Measurements from ENCODE around the gene BTN1A1.
"Not testable (repeated sequence)": the region's sequence is repeated elsewhere in the genome, so short reads cannot be mapped to it uniquely, and the experiment has no call there.

The BTN1A1 gene

DNA sequence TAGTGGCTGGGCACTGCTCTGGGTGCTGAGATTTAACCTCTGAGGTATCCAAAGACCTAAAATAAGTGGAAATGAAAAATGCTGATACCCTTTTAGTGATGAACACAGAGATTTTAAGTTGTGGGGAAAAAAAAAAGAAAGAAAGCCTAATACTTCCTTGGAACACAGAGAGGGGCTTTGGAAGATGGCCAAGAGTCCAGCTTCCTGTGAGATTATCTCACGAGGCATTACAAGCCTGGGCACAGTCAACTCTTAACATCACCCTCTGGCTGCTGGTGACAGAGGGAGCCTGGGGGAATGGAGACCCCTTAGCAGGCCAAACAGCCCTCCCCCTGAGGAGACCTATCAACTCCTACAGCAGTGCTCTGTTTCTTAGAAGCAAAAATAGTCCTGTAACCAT lies 22.7 kb upstream of the BTN1A1 start:
- DNase-seq: no peak

DNA sequence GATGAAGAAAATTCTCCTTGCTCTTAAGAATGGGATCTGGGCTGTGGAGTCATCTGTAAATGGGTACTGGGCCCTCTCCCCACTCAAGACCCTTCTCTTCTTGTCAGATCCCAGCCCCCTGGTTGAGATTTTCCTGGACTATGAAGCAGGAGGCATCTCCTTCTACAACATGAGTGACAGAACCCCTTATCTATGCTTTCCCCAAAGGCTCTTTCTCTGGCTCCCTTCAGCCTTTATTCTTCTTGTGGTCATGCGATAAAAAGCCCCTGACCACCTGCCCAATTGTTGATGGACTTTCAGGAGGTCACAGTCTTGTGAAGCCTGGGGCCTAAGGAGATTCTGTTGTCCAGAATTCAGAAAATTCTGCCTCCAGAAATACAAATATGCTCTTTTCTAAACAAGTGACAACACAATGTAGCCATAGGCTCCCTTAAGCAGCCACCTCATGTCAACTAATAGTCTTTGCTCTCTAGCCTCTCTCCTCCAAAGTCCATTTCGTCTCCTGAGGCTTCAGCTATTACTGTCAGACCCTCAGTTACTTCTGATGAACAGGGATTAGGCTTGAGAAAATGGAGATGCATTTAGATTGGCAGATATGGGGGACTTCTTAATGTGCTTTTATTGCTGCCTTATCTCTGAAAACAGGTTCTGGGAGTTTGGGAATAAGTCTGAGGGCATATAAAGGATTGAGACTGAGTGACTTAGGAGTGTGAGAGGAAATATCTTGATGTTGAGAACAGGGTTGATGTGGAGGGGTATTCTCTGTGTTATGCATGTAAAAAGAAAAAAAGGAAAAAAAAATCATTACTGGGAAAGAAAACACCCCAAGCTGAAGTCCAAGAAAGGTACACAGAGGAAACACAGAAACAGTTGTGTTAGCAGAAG lies 21.8 kb upstream of the BTN1A1 start:
- DNase-seq: no peak

DNA sequence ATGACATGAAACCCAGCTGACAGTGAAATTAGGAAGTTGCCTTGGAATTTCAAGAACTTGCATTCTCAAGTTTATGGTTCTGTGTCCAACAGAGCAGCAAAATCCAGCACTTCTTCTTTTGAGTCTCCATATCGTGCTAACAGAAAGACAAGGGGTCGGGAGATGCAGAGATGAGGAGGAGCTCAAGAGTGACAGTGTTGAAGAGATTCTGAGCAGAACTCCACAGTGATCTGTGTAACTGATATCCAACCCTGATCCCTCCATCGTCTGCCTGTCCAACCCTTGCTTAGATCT lies 21.2 kb upstream of the BTN1A1 start:
- DNase-seq: no peak

DNA sequence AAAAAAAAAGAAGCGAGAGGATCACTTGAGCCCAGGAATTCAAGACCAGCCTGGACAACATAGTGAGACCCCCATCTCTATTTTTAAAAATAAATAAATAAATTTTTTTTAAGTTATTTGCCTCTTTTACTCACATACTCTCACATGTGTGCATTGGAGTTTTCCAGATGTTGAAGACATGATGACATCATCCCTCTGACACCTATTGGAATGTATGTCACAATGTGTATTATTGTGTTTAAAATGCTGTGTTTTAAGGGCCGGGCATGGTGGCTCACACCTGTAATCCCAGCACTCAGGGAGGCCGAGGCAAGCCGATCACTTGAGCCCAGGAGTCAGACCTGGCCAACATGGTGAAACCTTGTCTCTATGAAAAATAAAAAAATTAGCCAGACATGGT lies 17.8 kb upstream of the BTN1A1 start:
- no peak for DNase-seq

DNA sequence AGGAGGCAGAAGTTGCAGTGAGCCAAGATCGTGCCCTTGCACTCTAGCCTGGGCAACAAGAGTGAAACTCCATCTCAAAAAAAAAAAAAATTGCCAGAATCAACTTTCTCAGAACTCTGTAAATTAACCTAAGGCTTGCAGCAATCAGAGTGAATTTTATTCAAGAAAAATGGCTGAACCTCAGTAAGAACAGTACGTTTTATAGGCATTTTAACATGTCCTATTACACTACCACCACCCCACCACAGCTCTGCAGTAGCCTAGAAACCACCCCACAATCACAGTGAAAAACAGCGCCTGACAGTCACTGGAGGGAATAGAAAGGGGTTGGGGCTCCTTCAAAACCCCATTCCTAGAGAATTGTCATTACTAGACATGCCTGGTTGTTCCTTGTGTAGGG lies 16.4 kb upstream of the BTN1A1 start:
- no peak for DNase-seq

DNA sequence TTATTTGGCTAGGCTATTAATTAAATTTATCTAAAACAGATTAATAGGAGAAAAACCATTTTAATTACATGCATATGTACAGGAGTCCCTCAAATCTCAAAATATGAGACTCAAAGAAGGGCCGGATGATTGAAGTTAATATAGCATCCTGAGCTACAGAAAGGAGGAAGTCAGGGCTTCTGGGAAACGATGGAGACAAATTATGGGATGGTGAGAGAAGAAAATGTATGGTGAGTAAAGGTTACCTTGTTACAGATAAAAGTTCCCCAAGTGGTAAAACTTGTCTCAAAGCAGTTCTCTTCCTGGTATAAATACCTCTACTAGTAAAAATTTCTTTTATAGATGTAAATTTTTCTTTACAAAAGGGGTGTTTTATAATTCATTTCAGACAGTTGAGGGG lies 15.9 kb upstream of the BTN1A1 start:
- DNase-seq: no peak

DNA sequence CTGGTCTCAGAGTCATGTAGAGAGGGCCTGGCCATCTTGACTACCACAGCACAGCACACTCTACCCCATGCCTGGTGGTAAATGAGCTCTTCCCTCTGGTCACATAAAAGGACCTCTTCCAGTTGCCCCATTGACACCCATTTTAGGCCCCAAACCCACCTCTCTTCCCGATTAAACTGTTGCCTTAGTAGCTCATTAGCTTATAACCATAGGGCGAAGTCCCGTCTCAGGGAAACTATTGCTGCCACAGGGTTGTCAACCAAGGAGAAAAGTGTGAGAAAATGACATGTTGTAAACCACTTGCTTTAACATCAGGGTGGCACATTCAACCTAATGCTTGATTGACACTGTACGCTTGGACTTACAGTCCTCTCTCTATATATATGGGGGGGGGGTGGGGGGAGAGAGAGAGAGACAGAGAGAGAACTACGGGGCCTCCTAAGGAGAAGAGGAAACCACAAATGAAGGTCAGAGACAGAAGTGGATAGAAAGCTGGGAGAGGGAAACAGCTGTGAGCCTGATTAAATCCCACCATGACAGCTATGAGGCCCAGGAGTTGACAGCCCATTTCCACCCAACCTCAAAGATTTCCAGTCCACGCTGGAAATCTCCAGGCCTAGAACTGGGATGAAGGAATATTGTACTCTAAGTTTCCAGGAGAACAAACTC lies 14.9 kb upstream of the BTN1A1 start:
- DNase-seq: no peak

DNA sequence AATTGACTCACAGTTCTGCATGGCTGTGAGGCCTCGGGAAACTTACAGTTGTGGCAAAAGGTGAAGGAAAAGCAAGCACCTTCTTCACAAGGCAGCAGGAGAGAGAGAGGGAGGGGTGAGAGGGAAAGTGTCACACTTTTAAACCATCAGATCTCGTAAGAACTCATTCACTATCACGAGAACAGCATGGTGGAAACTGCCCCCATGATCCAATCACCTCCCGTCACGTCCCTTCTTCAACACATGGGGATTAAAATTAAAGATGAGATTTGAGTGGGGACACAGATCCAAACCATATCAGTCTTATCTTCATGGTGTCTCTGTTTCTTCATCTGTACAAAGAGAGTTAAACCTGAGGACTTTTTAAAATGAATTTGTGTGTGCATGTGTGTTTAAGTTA lies 13.7 kb upstream of the BTN1A1 start:
- DNase-seq: no peak

DNA sequence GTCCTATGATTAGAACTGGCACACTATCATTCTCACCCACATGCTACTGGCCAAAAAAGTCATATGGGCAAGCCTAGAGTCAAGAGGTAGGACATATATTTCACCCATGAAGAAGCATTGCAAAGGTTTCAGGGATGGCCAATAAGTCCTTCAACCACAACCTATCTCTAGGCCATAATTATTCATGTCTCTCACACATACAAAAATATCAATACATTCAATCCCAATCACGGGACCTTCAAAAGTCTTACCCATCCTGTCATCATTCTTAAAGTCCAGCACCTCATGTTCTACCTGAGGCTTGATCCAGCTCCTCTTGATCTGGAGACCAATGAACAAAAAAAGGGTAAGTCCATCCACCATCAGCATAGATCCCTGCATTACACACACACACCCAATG lies 12.6 kb upstream of the BTN1A1 start:
- no peak for DNase-seq

DNA sequence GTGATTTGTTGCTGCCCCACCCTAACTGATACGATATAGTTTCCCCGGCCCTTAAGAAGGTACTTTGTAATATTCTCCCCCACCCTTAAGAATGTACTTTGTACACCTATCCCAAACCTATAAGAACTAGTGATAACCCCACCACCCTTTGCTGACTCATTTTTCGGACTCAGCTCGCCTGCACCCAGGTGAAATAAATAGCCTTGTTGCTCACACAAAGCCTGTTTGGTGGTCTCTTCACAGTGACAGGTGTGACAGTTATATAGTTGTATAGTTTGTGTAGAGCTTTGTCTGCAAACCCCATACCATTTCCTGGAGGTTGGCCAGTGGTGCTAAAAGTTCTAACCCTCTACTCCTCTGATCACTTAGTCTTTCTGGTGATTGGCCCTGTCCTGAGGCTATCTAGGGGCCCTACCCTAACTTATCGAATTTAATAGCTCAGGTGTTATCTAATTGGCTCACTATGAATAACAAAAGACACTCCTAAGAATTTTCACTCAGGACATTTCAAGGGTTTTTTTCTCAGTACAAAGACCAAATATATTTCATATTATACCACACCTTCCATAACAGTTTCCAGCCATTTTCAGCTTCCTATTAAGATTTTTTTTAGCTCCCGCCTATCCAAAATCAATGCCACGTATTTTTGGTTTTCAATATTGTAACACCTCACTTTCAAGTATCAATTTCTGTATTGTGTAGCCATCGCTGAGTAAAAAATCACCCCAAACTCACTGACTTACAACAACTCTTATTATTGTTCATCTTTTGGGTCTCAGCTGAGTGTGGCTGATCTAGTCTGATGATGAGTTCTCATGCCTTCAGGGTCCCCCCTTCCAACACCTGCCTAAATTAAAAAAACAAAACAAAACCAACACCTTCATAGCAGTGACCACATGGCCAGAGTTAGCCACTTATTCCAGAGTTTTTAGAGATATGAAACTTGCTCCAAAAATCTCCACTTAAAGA lies 9.8 kb upstream of the BTN1A1 start:
- DNase-seq: no peak

DNA sequence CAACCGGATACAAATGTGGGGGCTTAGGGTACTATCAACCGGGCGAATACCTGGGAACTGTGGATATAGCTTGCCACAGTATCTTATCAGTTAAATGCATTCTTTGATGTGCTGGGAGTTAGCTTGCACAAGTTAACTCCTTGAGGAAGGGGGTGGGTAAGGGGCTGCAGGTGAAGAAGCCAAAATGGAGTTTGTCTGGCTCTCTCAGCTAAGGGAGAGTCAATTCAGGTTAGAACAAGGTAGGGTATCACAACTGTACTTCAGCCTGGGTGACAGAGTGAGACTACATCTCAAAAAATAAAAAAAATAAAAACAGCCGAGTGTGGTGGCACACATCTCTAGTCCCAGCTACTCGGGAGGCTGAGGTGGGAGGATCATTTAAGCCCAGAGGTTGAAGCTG lies 8.5 kb upstream of the BTN1A1 start:
- DNase-seq: no peak

DNA sequence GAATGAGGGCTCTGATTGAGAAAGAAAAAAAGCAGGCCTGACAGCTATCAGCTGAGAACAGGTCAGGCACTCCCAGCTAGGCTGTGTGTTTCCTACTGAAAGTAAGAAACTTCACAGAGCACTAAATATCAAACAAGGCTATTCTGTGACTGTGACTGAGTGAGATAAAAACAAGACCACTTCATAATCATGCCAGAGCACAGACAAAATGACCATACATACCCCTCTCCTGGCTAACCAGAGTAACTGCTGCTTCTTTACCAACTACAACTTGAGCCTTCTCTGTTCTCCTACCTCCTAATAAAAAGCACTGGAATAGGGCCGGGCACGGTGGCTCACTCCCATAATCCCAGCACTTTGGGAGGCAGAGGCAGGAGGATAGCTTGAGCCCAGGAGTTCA lies 6.8 kb upstream of the BTN1A1 start:
- no peak for DNase-seq

DNA sequence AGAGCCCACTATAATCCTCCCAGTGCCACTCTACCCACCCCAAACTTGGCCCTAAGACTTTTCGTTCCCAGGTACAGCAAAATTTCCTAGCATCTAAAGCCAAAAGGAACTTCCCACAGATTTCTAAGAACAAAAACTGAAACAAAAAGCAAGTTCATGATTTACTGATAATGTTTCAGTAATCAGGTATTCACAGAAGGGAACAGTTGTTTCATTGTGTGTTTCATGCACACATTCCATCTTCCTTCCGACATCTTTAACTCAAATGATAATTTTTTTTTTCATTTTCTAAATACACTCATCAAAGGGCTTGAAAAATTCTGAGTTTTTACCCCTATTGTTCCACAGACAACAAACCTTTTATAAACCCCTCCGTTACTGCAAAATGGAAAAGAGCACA lies 6.0 kb upstream of the BTN1A1 start:
- DNase-seq: no peak

DNA sequence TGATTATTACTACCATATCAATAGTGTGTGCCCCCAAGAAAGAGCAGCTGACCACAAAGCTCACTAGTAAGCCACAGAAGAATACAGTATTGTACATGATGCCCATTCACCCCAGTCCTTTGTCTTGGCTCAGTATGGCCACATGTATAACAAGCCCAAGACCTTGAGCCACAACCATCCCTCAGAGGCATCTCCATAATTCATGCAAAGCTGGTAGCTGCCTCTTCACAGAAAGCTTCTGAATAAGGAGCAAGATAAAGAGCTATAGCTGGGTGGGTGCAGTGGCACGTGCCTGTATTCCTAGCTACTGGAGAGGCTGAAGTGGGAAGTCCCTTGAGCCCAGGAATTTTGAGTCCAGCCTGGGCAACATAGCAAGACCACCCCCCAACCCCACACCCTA lies 4.8 kb upstream of the BTN1A1 start:
- no peak for DNase-seq

DNA sequence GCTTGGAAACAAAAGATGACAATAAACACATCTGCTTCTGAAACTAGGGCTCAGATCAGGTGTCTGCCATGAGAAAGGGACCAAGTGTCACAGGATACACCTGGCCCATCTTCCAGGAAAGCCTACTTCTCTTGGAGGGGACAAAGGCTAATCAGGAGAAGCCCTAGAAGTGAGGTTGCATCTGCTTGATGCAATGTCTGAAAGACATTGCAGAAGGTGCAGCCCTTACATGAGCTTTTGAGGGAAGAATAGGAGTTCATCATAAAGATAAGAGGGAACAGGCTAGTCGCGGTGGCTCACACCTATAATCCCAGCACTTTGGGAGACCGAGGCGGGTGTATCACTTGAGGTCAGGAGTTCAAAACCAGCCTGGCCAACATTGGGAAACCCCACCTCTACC lies 2.5 kb upstream of the BTN1A1 start:
- DNase-seq: no peak

DNA sequence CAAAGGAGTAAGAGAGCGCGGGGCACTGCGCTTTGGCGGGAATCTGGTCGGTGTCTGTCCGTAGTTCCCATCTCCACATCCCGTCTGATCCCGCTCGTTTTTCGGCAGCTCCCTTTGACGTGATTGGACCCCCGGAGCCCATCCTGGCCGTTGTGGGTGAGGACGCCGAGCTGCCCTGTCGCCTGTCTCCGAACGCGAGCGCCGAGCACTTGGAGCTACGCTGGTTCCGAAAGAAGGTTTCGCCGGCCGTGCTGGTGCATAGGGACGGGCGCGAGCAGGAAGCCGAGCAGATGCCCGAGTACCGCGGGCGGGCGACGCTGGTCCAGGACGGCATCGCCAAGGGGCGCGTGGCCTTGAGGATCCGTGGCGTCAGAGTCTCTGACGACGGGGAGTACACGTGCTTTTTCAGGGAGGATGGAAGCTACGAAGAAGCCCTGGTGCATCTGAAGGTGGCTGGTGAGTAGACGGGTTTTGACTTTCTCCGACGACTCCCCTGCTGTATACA lies 1.4 kb downstream of the BTN1A1 start:
- DNase-seq: peak; percentile 44 to 56

DNA sequence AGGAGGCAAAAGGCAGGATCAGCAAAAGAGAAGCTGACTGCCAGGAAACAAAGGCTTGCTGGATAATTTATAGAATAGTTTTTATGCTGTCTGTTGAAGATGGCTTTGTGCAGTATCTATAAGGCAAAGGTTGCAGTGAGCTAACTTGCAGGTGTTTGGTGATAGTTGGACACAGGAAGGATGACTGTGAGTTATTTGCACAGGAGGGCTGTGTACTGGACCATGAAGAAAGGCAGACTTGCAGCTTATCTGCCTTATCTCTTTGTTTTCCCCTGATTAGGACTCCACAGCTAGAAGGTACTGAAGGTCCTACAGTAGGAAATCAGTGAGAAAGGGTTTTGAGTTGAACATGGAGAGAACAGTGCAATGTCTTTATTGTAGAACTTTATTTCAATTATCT lies 2.1 kb downstream of the BTN1A1 start:
- DNase-seq: no peak

DNA sequence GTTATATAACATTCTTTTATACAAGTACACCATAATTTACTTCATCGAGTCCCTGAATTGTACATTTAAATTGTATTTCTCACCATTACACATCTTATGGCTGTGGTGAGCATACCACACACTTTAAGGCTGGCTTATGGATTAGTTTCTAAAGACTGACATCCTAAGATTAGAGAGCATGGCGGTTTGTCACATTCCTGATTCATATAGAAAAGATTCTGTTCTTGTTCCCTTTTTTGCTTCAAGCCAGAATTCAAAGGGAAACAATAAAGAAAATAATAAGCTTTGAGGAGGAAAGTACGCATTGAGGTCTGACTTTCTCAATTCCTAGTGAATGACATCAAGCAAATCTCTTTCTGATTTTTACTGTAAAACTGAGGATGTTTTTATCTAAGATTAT lies 2.5 kb downstream of the BTN1A1 start:
- DNase-seq: no peak

DNA sequence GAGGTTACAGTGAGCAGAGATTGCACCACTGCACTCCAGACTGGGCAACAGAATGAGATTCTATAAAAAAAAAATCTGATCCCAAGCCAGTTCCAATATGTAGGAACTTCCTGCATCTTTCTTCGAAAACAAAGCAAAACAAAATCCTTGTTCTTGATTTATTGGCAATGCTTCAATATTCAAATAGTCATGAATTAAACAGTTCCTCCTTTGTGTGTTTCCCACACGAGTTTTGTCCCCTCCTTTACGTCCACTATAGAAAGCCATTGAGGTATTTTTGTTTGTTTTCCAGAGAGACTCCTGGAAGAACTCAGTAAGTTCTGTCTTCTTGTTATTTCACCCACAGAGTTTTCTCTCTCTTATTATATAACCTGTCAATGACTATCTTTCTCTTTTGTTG lies 7.6 kb downstream of the BTN1A1 start:
- no peak for DNase-seq

DNA sequence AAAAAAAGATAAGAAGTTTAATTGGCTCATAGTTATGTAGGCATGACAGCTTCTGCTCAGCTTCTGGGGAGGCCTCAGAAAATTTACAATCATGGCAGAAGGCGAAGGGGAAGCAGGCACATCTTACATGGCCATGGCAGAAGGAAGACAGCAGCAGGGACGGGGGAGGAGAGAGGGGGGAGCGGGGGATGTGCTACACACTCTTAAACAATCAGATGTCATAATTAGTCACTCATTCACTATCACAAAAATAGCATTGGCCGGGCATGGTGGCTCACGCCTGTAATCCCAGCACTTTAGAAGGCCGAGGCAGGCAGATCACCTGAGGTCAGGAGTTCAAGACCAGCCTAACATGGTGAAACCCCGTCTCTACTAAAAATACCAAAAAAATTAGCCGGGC lies 10.9 kb downstream of the BTN1A1 start:
- DNase-seq: not testable (repeated sequence)

DNA sequence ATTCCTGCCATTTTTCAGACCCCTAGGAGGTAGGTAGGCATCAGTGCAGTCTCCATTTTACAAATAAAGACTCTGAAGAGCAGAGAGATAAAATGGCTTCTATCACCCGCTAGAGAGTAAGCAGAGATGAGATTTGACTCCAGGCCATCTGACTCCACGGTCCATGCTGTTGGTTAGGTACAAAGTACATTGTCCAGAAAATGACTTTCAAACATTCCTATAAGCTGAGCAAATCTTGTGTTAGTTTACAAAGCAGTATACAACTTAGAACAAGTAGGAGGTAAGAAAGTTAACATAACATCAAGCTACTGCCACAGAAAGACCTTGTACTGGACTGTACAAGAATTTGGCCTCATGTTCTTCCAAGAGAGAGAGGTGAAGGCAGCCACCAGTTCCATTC lies 14.9 kb downstream of the BTN1A1 start:
- no peak for DNase-seq

DNA sequence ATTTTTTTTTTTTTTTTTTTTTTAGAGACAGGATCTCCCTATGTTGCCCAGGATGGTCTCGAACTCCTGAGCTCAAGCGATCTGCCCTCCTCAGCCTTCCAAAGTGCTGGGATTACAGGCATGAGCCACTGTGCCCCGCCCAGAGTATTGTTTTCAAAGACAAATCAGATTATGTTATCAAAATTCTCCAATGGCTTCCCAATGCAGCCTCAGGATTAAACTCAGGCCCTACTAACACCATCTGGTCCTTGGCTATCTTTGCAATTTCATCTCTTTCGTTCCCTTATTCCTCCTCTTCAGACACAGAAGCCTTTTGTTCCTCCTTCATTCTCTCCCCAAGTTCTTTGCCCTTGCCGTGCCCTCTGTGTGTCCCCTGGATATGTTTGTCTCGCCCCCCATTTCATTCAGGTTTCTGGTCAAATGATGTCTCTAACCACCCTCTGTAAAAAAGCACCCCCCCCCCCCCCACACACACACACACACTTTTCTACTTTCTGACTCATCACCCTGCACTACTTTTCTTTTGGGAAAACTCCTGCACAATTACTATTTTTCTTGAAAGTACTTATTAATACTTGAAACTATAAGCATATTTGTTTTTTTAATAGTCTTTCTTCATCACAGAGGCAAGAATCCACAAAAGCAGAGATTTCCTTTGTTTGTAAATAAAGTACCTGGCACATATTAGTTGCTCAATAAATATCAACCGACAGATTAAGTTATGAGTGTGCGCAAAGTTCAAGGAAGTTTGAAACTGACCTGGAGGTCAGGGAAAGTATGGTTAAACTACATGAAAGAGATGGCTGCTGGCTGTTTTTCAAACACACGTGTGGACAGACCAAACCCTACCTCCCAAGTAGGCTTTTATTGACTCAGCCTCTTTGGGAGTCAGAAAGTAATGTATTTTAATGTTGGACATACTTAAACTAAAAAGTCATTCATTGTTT lies 16.7 kb downstream of the BTN1A1 start:
- DNase-seq: no peak

Measured in activated T-cell treated with anti-CD3 and anti-CD28 coated beads, Interleukin-2, amount 50 U/mL, for 48 hours (primary cell).